Measurements from ENCODE around the gene CHAF1B.

Gene CHAF1B

DNA sequence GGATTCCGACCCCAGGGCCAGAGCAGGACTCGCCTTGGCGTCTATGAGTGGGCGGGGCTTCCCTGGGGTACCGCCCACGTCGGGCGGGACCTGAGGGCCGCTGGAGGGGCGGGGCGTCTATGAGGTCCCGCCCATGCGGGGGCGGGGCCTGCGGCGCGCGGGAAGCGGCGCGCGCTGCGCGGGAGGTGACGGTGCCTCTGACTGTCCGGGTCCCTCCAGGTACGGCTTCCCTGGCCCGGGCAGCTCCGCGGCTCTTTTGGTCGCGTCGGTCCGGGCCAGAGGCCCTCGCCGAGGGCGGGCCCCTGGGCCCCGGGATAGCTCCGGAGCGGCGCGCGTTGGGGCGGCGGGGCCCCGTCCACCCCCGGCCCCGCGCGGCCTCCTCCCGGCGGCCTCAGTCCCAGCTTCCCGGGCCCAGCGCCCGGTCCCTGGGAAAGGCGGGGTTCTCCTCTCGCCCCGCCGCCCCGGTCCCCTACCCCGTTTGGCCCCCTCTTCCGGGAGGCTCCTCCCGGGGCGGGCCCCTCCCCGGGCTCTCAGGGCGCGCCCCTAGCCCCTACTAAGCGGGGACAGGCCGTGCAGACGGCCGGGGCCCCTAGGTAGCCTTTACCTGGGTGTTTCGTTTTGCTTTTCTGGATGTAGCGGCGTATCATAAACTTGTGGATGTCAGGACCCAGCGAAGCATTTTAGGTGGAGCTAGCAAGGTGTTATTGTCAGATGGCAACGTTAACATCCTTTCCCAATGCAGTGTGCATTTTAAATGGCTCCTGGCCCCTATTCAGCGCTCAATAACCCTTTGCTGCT lies at the start of gene CHAF1B (continued):
- no peak for TF ChIP-seq MEIS1 (CRISPR knock-in tag; IDR thresholded peaks at IDR 0.05; ENCODE audit: borderline replicate concordance)
- TF ChIP-seq ZSCAN30 (tag by site-specific recombination; IDR thresholded peaks at IDR 0.05): 0 out of 2 replicates have a peak, but pooled peaks have one; percentile 27
- TF ChIP-seq ZNF416 (tag by site-specific recombination; IDR thresholded peaks at IDR 0.05): no peak
- TF ChIP-seq ZNF239 (tag by site-specific recombination; IDR thresholded peaks at IDR 0.05): no peak
- TF ChIP-seq ZNF223 (tag by site-specific recombination; IDR thresholded peaks at IDR 0.05): no peak
- TF ChIP-seq SP7 (tag by site-specific recombination; IDR thresholded peaks at IDR 0.05): no peak
- TF ChIP-seq MZF1 (tag by site-specific recombination; IDR thresholded peaks at IDR 0.05; ENCODE audit: borderline replicate concordance): no peak
- TF ChIP-seq ZNF692 (tag by site-specific recombination; IDR thresholded peaks at IDR 0.05): peak; percentile 40; the same call in 1 of the 2 replicates
- TF ChIP-seq ZNF626 (tag by site-specific recombination; IDR thresholded peaks at IDR 0.05): no peak
- no peak for TF ChIP-seq ZNF560 (tag by site-specific recombination; IDR thresholded peaks at IDR 0.05; ENCODE audit: borderline replicate concordance)
- no peak for TF ChIP-seq ZNF155 (tag by site-specific recombination; IDR thresholded peaks at IDR 0.05)
- TF ChIP-seq, protein P1, sequence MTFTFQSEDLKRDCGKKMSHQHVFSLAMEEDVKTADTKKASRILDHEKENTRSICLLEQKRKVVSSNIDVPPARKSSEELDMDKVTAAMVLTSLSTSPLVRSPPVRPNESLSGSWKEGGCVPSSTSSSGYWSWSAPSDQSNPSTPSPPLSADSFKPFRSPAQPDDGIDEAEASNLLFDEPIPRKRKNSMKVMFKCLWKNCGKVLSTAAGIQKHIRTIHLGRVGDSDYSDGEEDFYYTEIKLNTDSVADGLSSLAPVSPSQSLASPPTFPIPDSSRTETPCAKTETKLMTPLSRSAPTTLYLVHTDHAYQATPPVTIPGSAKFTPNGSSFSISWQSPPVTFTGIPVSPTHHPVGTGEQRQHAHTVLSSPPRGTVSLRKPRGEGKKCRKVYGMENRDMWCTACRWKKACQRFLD (tag by site-specific recombination; IDR thresholded peaks at IDR 0.05): no peak
- TF ChIP-seq, protein P2, sequence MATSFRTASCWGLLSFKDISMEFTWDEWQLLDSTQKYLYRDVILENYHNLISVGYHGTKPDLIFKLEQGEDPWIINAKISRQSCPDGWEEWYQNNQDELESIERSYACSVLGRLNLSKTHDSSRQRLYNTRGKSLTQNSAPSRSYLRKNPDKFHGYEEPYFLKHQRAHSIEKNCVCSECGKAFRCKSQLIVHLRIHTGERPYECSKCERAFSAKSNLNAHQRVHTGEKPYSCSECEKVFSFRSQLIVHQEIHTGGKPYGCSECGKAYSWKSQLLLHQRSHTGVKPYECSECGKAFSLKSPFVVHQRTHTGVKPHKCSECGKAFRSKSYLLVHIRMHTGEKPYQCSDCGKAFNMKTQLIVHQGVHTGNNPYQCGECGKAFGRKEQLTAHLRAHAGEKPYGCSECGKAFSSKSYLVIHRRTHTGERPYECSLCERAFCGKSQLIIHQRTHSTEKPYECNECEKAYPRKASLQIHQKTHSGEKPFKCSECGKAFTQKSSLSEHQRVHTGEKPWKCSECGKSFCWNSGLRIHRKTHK (tag by site-specific recombination; IDR thresholded peaks at IDR 0.05): no peak
- no peak for TF ChIP-seq ZNF366 (tag by site-specific recombination; conservative IDR thresholded peaks at IDR 0.05)
- peak; percentile 3; the same call in 1 of the 2 replicates for TF ChIP-seq WT1 (tag by site-specific recombination; IDR thresholded peaks at IDR 0.05)
- TF ChIP-seq TRIM28 (IDR thresholded peaks at IDR 0.05; ENCODE audit: borderline replicate concordance, low read length): no peak
- peak; percentile 83 for TF ChIP-seq ZBTB26 (tag by site-specific recombination; optimal IDR thresholded peaks at IDR 0.05)
- no peak for TF ChIP-seq GFI1B (tag by site-specific recombination; IDR thresholded peaks at IDR 0.05)
- TF ChIP-seq ZNF140 (tag by site-specific recombination; IDR thresholded peaks at IDR 0.05): no peak
- TF ChIP-seq, protein P3, sequence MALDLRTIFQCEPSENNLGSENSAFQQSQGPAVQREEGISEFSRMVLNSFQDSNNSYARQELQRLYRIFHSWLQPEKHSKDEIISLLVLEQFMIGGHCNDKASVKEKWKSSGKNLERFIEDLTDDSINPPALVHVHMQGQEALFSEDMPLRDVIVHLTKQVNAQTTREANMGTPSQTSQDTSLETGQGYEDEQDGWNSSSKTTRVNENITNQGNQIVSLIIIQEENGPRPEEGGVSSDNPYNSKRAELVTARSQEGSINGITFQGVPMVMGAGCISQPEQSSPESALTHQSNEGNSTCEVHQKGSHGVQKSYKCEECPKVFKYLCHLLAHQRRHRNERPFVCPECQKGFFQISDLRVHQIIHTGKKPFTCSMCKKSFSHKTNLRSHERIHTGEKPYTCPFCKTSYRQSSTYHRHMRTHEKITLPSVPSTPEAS (tag by site-specific recombination; IDR thresholded peaks at IDR 0.05): no peak
- no peak for TF ChIP-seq ZNF518A (tag by site-specific recombination; conservative IDR thresholded peaks at IDR 0.05; ENCODE audit: low read depth)
- no peak for TF ChIP-seq ZNF670 (tag by site-specific recombination; IDR thresholded peaks at IDR 0.05; ENCODE audit: low read depth)
- TF ChIP-seq ZNF112 (tag by site-specific recombination; IDR thresholded peaks at IDR 0.05): no peak
- TF ChIP-seq, protein P4, sequence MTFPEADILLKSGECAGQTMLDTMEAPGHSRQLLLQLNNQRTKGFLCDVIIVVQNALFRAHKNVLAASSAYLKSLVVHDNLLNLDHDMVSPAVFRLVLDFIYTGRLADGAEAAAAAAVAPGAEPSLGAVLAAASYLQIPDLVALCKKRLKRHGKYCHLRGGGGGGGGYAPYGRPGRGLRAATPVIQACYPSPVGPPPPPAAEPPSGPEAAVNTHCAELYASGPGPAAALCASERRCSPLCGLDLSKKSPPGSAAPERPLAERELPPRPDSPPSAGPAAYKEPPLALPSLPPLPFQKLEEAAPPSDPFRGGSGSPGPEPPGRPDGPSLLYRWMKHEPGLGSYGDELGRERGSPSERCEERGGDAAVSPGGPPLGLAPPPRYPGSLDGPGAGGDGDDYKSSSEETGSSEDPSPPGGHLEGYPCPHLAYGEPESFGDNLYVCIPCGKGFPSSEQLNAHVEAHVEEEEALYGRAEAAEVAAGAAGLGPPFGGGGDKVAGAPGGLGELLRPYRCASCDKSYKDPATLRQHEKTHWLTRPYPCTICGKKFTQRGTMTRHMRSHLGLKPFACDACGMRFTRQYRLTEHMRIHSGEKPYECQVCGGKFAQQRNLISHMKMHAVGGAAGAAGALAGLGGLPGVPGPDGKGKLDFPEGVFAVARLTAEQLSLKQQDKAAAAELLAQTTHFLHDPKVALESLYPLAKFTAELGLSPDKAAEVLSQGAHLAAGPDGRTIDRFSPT (tag by site-specific recombination; IDR thresholded peaks at IDR 0.05): no peak
- TF ChIP-seq ZNF133 (tag by site-specific recombination; IDR thresholded peaks at IDR 0.05): no peak
- TF ChIP-seq ZNF623 (tag by site-specific recombination; IDR thresholded peaks at IDR 0.05): no peak
